ENCODE data around the gene LRP4. TPM values are rescaled to one million over a fixed set of nuclear protein-coding genes. Genes with fewer than 3 reads are reported as not detected.

LRP4 gene
- total and polyA plus RNA-seq, 2 donors (not counting 1 experiment from before 2014, with no cell fraction given) = 1.3 to 2.9 TPM

DNA sequence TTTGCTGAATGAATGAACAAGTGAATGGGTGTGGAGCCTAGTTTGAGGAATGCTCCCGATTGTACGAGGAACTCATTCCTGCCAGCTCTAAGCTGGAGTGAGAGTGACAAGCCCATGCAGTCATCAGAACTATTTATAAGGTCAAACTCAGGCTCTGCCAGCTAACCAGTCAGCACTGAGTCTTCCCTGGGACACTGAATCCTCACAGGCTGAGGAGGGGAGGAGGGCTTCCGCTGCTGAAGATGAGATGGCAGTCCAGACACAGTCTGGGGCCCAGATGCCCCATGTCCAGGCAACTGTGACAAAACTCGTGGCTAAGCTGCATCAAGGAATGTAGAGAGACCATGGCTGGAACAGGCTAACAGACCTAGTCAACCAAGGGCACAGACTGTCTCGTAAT, 4.0 kb downstream of the LRP4 start:
- Histone ChIP-seq H3K36me3 (ENCODE audit: control insufficient read depth, insufficient read depth, low read length) (no peaks in the 10 kb centered on the region), H4K20me1 (ENCODE audit: control insufficient read depth, extremely low read depth, insufficient read depth, low read length) (no peaks in the 10 kb centered on the region), H3K27ac (ENCODE audit: insufficient read depth, low read length) (no peak overlapping the region), H3K27me3 (ENCODE audit: control insufficient read depth, insufficient read depth, low read length) (no peaks in the 10 kb centered on the region), H3K79me2 (ENCODE audit: control insufficient read depth, insufficient read depth, low read length) (no peaks in the 10 kb centered on the region), H3K4me2 (ENCODE audit: extremely low read depth, insufficient read depth, low read length) (no peak overlapping the region), H2AFZ (ENCODE audit: low read length) (no peak overlapping the region), H3K9me3 (ENCODE audit: control insufficient read depth, insufficient read depth, low read depth, low read length) (no peaks in the 10 kb centered on the region), H3K4me3 (replicated peaks in 1 of 4; ENCODE audit: control extremely low read depth in 1 of 4, insufficient read depth in 1 of 4, low read depth in 3 of 4, low read length in 4 of 4) (no peak overlapping the region), H3K9ac (ENCODE audit: insufficient read depth, low read length) (no peak overlapping the region), H3K4me1 (ENCODE audit: control insufficient read depth, extremely low read depth, insufficient read depth, low read length) (peaks cover 10% of the 10 kb centered on the region)
- TF ChIP-seq EZH2 (IDR thresholded peaks at IDR 0.05; ENCODE audit: low read length, missing control alignments) = no peak
- TF ChIP-seq, protein P1, sequence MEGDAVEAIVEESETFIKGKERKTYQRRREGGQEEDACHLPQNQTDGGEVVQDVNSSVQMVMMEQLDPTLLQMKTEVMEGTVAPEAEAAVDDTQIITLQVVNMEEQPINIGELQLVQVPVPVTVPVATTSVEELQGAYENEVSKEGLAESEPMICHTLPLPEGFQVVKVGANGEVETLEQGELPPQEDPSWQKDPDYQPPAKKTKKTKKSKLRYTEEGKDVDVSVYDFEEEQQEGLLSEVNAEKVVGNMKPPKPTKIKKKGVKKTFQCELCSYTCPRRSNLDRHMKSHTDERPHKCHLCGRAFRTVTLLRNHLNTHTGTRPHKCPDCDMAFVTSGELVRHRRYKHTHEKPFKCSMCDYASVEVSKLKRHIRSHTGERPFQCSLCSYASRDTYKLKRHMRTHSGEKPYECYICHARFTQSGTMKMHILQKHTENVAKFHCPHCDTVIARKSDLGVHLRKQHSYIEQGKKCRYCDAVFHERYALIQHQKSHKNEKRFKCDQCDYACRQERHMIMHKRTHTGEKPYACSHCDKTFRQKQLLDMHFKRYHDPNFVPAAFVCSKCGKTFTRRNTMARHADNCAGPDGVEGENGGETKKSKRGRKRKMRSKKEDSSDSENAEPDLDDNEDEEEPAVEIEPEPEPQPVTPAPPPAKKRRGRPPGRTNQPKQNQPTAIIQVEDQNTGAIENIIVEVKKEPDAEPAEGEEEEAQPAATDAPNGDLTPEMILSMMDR (conservative IDR thresholded peaks at IDR 0.05 in 1 of 2, IDR thresholded peaks at IDR 0.05 in 1 of 2; ENCODE audit: low read depth in 1 of 2, low read length in 2 of 2) = no peak
- peak; percentile 39 to 47 for DNase-seq (ENCODE audit: low read depth in 2 of 2)

DNA sequence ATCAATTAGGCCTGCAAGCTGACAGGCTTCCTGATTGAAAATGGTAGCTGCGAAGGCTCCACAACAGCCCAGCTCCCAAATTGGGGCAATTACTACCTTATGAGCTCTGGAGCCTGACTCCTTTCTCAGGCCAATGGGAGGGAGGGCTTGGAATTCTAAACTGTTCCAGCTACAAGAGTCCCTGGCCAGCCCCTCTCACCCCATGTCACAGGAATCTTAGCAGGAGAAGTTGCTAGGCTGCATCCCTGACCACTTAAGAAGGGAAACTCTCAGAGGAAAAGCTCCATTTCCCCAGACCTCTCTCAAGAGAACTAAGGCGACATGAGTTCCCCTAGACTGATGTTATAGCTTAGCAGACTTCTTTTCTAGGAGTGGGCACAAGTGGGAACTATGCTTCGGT, 4.9 kb downstream of the LRP4 start:
- no peak overlapping the region for H2AFZ ChIP-seq (ENCODE audit: low read length)
- H4K20me1 ChIP-seq (ENCODE audit: control insufficient read depth, extremely low read depth, insufficient read depth, low read length) = no peaks in the 10 kb centered on the region
- H3K9ac ChIP-seq (ENCODE audit: insufficient read depth, low read length) = no peak overlapping the region
- no peak overlapping the region for H3K4me3 ChIP-seq (replicated peaks in 1 of 4; ENCODE audit: control extremely low read depth in 1 of 4, insufficient read depth in 1 of 4, low read depth in 3 of 4, low read length in 4 of 4)
- no peaks in the 10 kb centered on the region for H3K36me3 ChIP-seq (ENCODE audit: control insufficient read depth, insufficient read depth, low read length)
- no peak overlapping the region for H3K27ac ChIP-seq (ENCODE audit: insufficient read depth, low read length)
- no peaks in the 10 kb centered on the region for H3K79me2 ChIP-seq (ENCODE audit: control insufficient read depth, insufficient read depth, low read length)
- no peaks in the 10 kb centered on the region for H3K27me3 ChIP-seq (ENCODE audit: control insufficient read depth, insufficient read depth, low read length)
- H3K4me2 ChIP-seq (ENCODE audit: extremely low read depth, insufficient read depth, low read length) = no peak overlapping the region
- TF ChIP-seq, protein P1 (conservative IDR thresholded peaks at IDR 0.05 in 1 of 2, IDR thresholded peaks at IDR 0.05 in 1 of 2; ENCODE audit: low read depth in 1 of 2, low read length in 2 of 2) = no peak
- TF ChIP-seq EZH2 (IDR thresholded peaks at IDR 0.05; ENCODE audit: low read length, missing control alignments) = no peak
- no peak for DNase-seq (ENCODE audit: low read depth in 2 of 2)
- H3K9me3 ChIP-seq (ENCODE audit: control insufficient read depth, insufficient read depth, low read depth, low read length) = no peaks in the 10 kb centered on the region
- H3K4me1 ChIP-seq (ENCODE audit: control insufficient read depth, extremely low read depth, insufficient read depth, low read length) = peaks cover 10% of the 10 kb centered on the region

DNA sequence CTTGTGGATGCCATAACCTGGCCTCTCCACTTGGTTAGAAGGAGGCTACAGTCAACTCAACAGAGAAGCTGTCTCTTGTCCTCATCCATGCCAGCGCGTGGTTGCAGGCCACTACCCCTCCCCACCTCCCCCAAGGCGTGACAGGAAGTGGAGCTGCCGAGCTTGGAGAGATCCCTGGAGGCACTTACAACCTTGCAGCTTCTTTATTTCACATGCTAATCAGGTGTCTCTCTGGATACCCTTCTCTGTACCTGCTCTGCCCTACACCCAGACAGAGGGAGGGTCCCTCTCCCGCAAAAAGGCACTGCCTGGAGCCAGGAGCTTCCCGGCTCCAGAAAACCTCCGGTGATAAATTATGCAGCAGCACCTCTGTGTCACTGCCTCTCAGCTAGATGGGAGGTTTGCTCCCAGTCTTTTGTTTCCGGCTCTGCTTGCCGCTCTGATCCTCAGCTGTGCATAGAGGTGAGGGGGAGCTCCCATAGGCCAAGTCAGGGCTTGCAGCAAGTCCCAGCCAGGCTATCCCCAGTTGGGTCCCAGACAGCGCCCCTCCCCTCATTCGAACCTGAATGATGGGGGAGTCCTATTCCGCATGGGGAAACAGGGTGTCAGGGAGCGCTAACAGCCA, 5.7 kb downstream of the LRP4 start:
- Histone ChIP-seq H3K4me3 (replicated peaks in 1 of 4; ENCODE audit: control extremely low read depth in 1 of 4, insufficient read depth in 1 of 4, low read depth in 3 of 4, low read length in 4 of 4) (no peak overlapping the region), H3K27ac (ENCODE audit: insufficient read depth, low read length) (no peak overlapping the region), H3K4me1 (ENCODE audit: control insufficient read depth, extremely low read depth, insufficient read depth, low read length) (peaks cover 10% of the 10 kb centered on the region), H2AFZ (ENCODE audit: low read length) (no peak overlapping the region), H3K79me2 (ENCODE audit: control insufficient read depth, insufficient read depth, low read length) (no peaks in the 10 kb centered on the region), H3K4me2 (ENCODE audit: extremely low read depth, insufficient read depth, low read length) (peak overlapping the region; percentile 40), H3K9me3 (ENCODE audit: control insufficient read depth, insufficient read depth, low read depth, low read length) (no peaks in the 10 kb centered on the region), H3K36me3 (ENCODE audit: control insufficient read depth, insufficient read depth, low read length) (no peaks in the 10 kb centered on the region), H3K9ac (ENCODE audit: insufficient read depth, low read length) (no peak overlapping the region), H3K27me3 (ENCODE audit: control insufficient read depth, insufficient read depth, low read length) (no peaks in the 10 kb centered on the region), H4K20me1 (ENCODE audit: control insufficient read depth, extremely low read depth, insufficient read depth, low read length) (no peaks in the 10 kb centered on the region)
- no peak for TF ChIP-seq EZH2 (IDR thresholded peaks at IDR 0.05; ENCODE audit: low read length, missing control alignments)
- TF ChIP-seq, protein P1 (conservative IDR thresholded peaks at IDR 0.05 in 1 of 2, IDR thresholded peaks at IDR 0.05 in 1 of 2; ENCODE audit: low read depth in 1 of 2, low read length in 2 of 2) = no peak
- DNase-seq (ENCODE audit: low read depth in 2 of 2) = peak in 1 of 2 donors; percentile 22
